ENCODE results near the gene PCDHGB4. TPM values are rescaled to one million over a fixed set of nuclear protein-coding genes. Genes with fewer than 3 reads are reported as not detected.

PCDHGB4 gene
- total and polyA plus RNA-seq, 10 of the 15 experiments (the other 5 are each of a cell fraction or from before 2014, with no cell fraction given), result 0.02 to 0.20 (median 0.04) TPM; not detected in 4

GRCh38 chr5:141419074-141419880 lies 31.8 kb downstream of the PCDHGB4 start (continued):
- TF ChIP-seq, protein P1, sequence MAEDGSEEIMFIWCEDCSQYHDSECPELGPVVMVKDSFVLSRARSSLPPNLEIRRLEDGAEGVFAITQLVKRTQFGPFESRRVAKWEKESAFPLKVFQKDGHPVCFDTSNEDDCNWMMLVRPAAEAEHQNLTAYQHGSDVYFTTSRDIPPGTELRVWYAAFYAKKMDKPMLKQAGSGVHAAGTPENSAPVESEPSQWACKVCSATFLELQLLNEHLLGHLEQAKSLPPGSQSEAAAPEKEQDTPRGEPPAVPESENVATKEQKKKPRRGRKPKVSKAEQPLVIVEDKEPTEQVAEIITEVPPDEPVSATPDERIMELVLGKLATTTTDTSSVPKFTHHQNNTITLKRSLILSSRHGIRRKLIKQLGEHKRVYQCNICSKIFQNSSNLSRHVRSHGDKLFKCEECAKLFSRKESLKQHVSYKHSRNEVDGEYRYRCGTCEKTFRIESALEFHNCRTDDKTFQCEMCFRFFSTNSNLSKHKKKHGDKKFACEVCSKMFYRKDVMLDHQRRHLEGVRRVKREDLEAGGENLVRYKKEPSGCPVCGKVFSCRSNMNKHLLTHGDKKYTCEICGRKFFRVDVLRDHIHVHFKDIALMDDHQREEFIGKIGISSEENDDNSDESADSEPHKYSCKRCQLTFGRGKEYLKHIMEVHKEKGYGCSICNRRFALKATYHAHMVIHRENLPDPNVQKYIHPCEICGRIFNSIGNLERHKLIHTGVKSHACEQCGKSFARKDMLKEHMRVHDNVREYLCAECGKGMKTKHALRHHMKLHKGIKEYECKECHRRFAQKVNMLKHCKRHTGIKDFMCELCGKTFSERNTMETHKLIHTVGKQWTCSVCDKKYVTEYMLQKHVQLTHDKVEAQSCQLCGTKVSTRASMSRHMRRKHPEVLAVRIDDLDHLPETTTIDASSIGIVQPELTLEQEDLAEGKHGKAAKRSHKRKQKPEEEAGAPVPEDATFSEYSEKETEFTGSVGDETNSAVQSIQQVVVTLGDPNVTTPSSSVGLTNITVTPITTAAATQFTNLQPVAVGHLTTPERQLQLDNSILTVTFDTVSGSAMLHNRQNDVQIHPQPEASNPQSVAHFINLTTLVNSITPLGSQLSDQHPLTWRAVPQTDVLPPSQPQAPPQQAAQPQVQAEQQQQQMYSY (CRISPR knock-in tag; IDR thresholded peaks at IDR 0.05), result no peak
- TF ChIP-seq, protein P2, sequence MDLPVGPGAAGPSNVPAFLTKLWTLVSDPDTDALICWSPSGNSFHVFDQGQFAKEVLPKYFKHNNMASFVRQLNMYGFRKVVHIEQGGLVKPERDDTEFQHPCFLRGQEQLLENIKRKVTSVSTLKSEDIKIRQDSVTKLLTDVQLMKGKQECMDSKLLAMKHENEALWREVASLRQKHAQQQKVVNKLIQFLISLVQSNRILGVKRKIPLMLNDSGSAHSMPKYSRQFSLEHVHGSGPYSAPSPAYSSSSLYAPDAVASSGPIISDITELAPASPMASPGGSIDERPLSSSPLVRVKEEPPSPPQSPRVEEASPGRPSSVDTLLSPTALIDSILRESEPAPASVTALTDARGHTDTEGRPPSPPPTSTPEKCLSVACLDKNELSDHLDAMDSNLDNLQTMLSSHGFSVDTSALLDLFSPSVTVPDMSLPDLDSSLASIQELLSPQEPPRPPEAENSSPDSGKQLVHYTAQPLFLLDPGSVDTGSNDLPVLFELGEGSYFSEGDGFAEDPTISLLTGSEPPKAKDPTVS (IDR thresholded peaks at IDR 0.05; ENCODE audit: low read depth, low read length), result no peak
- TF ChIP-seq, protein P3, sequence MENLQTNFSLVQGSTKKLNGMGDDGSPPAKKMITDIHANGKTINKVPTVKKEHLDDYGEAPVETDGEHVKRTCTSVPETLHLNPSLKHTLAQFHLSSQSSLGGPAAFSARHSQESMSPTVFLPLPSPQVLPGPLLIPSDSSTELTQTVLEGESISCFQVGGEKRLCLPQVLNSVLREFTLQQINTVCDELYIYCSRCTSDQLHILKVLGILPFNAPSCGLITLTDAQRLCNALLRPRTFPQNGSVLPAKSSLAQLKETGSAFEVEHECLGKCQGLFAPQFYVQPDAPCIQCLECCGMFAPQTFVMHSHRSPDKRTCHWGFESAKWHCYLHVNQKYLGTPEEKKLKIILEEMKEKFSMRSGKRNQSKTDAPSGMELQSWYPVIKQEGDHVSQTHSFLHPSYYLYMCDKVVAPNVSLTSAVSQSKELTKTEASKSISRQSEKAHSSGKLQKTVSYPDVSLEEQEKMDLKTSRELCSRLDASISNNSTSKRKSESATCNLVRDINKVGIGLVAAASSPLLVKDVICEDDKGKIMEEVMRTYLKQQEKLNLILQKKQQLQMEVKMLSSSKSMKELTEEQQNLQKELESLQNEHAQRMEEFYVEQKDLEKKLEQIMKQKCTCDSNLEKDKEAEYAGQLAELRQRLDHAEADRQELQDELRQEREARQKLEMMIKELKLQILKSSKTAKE (IDR thresholded peaks at IDR 0.05; ENCODE audit: low read depth, poor library complexity, severe bottlenecking), result no peak
- TF ChIP-seq SREBF2 (IDR thresholded peaks at IDR 0.05; ENCODE audit: low read length), result no peak

All from GM12878 (cell line).